Putamen (tissue), 1 donor: ENCODE measurements around the gene GALK2.
"Not testable (repeated sequence)": the region's sequence is repeated elsewhere in the genome, so short reads cannot be mapped to it uniquely, and the experiment has no call there.

Experiments
- DNase-seq: peaks from one replicate; pipeline ENCODE4 v3.0.0-alpha.2; 2016; ENCODE audit warnings: low spot score

GALK2 gene

DNA sequence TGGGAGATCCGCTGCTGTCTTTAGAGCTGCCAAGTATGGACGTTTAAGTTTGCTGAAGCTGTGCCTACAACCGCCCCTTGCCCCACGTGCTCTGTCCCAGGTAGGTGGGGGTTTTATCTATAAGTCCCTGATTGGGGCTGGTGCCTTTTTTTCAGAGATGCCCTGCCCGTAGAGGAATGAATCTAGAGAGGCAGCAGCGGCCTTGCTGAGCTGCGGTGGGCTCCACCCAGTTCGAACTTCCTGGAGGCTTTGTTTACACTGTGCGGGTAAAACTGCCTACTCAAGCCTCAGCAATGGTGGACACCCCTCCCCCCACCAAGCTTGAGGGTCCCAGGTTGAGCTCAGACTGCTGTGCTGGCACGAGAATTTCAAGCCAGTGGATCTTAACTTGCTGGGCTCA is 169.6 kb downstream of the GALK2 start:
- DNase-seq, result no peak

DNA sequence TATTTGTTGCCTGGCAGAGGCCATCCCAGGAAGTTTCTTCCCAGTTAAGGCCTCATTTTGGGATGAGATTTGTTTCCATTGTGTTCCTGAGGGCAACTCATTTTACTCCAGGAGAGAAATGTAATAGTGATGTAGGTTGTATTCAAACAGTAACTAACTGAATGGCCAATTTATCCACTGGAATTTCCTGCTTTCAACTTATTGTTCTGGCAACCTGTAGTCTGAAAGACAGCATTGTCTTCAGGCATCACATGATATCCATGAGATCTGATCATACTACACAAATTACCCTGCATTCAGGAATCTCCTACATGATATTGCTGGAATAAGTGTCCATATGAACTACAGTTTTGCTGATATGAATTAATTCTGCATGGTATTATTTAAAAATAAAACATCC is 173.5 kb downstream of the GALK2 start:
- no peak for DNase-seq

DNA sequence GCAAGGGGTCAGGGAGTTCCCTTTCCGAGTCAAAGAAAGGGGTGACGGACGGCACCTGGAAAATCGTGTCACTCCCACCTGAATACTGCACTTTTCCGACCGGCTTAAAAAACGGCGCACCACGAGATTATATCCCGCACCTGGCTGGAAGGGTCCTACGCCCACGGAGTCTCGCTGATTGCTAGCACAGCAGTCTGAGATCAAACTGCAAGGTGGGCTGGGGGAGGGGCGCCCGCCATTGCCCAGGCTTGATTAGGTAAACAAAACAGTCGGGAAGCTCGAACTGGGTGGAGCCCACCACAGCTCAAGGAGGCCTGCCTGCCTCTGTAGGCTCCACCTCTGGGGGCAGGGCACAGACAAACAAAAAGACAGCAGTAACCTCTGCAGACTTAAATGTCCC is 184.4 kb downstream of the GALK2 start:
- not testable (repeated sequence) for DNase-seq

DNA sequence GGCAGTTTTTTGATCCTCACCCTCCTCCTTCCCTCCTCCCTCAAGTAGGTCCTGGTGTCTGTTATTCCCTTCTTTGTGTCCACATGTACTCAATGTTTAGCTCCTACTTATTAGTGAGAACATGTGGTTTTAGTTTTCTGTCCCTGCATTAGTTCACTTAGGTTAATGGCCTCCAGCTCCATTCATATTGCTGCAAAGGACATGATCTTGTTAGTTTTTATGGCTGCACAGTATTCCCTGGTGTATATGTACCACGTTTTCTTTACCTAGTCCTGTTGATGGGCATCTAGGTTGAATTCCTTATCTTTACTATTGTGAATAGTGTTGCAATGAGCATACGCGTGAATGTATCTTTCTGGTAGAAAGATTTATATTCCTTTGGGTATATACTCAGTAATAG is 191.3 kb downstream of the GALK2 start:
- no peak for DNase-seq

DNA sequence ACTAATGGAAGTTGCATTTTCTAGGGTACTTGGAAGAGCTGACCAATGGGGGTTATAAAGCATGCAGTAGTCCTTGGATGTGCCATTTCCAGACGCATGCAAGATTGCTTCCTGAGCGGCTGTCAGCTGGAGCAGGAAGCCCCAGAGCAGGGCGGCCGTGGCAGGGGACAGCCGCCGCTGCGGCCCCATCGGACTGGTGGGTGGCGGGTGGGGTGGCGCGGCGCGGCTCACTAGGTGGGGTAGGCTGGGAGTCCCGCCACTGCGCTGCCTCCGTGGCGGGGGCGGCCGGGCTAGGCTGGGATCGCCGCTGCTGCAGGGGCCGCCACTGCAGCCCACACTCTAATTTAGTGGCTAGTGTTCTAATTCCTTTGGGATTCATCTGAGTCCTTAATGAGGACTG is 196.4 kb downstream of the GALK2 start:
- no peak for DNase-seq

DNA sequence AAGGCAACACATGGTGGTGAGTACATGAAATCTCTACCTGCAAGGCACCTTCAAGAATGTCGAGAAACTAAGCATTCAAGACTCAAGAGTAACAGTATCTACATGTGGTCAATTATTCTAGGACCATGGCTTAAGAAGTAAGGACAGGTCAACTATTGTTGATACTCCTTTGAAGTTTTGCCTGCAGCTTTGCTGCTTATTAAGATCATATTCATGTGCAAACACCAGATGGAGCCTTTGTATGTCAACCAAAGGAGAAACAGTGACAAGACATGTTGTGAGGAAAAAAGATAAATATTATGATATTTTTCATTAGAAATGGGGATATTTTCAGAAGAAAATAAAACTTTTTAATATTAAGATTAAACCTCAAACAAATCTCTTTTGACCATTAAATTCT is 200.7 kb downstream of the GALK2 start:
- DNase-seq, result no peak

DNA sequence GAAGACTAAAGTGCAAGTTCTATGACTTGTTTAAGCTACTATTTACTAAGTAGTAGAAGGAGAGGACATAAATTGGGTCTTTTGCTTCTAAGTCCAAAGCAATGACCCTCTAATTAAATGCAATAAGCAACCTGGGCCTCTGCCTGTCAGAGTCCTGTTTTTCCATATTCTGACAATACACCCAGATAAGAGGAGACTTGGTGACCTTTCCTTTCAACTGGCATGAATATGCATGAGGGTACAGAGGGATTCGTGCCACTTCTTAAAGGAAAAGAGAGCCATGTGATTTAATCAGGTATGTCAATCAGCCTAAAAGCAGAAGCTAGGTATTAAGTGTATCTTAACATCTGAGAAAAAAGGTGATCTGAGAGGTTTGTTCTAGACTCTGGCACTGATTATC is 202.3 kb downstream of the GALK2 start:
- DNase-seq, result no peak

DNA sequence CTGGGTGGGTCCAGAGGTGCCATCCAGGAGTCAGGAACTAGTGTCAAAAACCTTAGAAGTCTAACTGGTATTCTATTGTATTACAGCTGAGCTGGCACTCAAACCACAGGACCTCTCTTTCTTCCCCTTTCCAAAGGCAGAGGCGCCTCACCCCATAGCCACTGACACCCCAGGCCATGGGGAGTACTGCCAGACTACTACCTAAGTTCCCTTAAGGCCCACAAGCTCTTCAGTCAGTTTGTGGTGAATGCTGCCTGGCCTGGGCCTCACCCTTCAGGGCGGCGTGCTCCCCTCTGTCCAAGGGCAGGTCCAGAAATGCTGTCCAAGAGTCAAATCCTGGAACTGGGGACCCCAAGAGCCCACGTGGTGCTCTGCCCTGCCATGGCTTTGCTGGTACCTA is 209.9 kb downstream of the GALK2 start:
- no peak for DNase-seq

DNA sequence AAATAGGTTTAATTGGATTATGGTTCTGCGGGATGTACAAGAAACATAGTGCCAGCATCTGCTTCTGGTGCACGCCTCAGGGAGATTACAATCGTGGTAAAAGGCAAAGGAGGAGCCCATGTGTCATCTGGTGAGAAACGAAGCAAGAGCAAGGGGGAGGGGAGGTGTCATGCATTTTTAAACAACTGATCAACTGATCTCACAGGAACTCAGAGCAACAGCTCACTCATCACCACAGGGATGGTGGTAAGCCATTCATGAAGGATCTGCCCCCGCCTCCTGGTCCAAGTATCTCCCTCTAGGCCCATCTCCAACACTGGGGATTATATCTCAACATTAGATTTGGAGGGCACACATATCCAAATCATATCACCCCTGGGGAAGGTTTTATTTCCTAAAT is 210.9 kb downstream of the GALK2 start:
- DNase-seq, result no peak
